Measurements from ENCODE around the gene PIAS1. TPM values are rescaled to one million over a fixed set of nuclear protein-coding genes. Genes with fewer than 3 reads are reported as not detected.

Gene PIAS1
- total and polyA plus RNA-seq, 2 donors (not counting 3 experiments of a cell fraction or from before 2014, with no cell fraction given): 23.7 to 24.2 TPM

DNA sequence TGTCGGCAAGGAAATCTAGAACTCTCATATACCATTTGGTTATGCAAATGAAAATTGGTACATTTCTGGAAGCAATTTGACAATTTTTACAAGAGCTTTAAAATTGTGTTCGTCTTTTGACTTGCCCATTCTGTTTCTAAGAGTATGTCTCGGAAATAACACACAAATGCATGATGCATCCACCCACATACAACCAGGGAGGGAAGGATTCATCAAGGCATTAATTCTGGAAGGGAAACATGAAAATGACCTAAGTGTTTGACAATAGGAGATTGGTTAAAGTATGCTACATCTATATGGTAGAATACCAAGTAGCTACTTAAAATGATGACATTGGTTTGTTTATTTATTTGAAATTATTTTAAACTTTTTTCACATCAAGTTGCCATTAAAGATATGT is 58.6 kb downstream of the PIAS1 start:
- H3K79me2 ChIP-seq (ENCODE audit: control insufficient read depth, insufficient read depth, low read length): peaks cover 55% of the 10 kb centered on the region
- DNase-seq (ENCODE audit: low read depth, low spot score): no peak
- dilution Hi-C loops (cut with MboI; ENCODE audit: extremely low pct_ligation_motif_present, low sequenced_read_pairs) (no loop called here), intact Hi-C loops (cut with micrococcal nuclease) (no loop called here)
- peaks cover 8% of the 10 kb centered on the region for H4K20me1 ChIP-seq (replicated peaks; ENCODE audit: control insufficient read depth, extremely low read depth, insufficient read depth, low read length)
- POLR2A ChIA-PET: no interaction called here
- no peak for FAIRE-seq
- TF ChIP-seq POLR2A (IDR thresholded peaks at IDR 0.05; ENCODE audit: low read depth, low read length): no peak
- no peak for TF ChIP-seq JUN (IDR thresholded peaks at IDR 0.05; ENCODE audit: borderline replicate concordance, insufficient read depth, insufficient read length, low read depth)
- no peak for TF ChIP-seq EZH2 (IDR thresholded peaks at IDR 0.05; ENCODE audit: borderline replicate concordance, low read depth, low read length, severe bottlenecking)
- TF ChIP-seq, protein P1, sequence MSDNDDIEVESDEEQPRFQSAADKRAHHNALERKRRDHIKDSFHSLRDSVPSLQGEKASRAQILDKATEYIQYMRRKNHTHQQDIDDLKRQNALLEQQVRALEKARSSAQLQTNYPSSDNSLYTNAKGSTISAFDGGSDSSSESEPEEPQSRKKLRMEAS (IDR thresholded peaks at IDR 0.05; ENCODE audit: insufficient read depth, insufficient read length): no peak
- no peak for TF ChIP-seq GATA2 (IDR thresholded peaks at IDR 0.05; ENCODE audit: insufficient read depth, insufficient read length, low read depth, low read length)
- TF ChIP-seq POLR2AphosphoS5 (IDR thresholded peaks at IDR 0.05; ENCODE audit: insufficient read depth, low read depth, low read length): no peak
- no peak for TF ChIP-seq MYC (IDR thresholded peaks at IDR 0.05; ENCODE audit: low read depth, low read length)
- TF ChIP-seq, protein P2, sequence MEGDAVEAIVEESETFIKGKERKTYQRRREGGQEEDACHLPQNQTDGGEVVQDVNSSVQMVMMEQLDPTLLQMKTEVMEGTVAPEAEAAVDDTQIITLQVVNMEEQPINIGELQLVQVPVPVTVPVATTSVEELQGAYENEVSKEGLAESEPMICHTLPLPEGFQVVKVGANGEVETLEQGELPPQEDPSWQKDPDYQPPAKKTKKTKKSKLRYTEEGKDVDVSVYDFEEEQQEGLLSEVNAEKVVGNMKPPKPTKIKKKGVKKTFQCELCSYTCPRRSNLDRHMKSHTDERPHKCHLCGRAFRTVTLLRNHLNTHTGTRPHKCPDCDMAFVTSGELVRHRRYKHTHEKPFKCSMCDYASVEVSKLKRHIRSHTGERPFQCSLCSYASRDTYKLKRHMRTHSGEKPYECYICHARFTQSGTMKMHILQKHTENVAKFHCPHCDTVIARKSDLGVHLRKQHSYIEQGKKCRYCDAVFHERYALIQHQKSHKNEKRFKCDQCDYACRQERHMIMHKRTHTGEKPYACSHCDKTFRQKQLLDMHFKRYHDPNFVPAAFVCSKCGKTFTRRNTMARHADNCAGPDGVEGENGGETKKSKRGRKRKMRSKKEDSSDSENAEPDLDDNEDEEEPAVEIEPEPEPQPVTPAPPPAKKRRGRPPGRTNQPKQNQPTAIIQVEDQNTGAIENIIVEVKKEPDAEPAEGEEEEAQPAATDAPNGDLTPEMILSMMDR (IDR thresholded peaks at IDR 0.05; ENCODE audit: extremely low read depth in 1 of 2, insufficient read depth in 1 of 2, low read depth in 1 of 2, low read length in 2 of 2): no peak
- no peak for TF ChIP-seq FOS (IDR thresholded peaks at IDR 0.05; ENCODE audit: borderline replicate concordance, insufficient read depth, low read length)
- no peaks in the 10 kb centered on the region for H3K36me3 ChIP-seq (ENCODE audit: control insufficient read depth in 2 of 2, extremely low read depth in 1 of 2, insufficient read depth in 2 of 2, low read length in 2 of 2)
- CTCF ChIA-PET: interaction anchor here (0.6 to 1.2 kb wide), 3 partner anchors 25 to 47 kb away, joined by 3 to 4 read pairs (median 3); no protein-coding TSS in a partner anchor
- no peaks in the 10 kb centered on the region for H3K27me3 ChIP-seq (ENCODE audit: control insufficient read depth in 2 of 2, insufficient read depth in 2 of 2, low read length in 2 of 2)
- no peak overlapping the region for H3K4me3 ChIP-seq (replicated peaks in 1 of 3; ENCODE audit: insufficient read depth in 1 of 3, low read depth in 1 of 3, low read length in 3 of 3)
- no peak overlapping the region for H3K9ac ChIP-seq (replicated peaks; ENCODE audit: extremely low read depth, insufficient read depth, low read length)
- peaks cover 7% of the 10 kb centered on the region for H3K4me1 ChIP-seq (ENCODE audit: control insufficient read depth, extremely low read depth, insufficient read depth, low read length)
- no peaks in the 10 kb centered on the region for H3K9me1 ChIP-seq (replicated peaks; ENCODE audit: control insufficient read depth, extremely low read depth, insufficient read depth, low read length)
- no peaks in the 10 kb centered on the region for H3K9me3 ChIP-seq (replicated peaks; ENCODE audit: control insufficient read depth, insufficient read depth, low read length)
- no TSS peak for BruUV-seq (replicated peaks)
- no peak overlapping the region for H2AFZ ChIP-seq (ENCODE audit: low read depth, low read length)
- no peak overlapping the region for H3K27ac ChIP-seq (ENCODE audit: insufficient read depth, low read depth, low read length)
- no peak overlapping the region for H3K4me2 ChIP-seq (ENCODE audit: insufficient read depth, low read length)

Data from endothelial cell of umbilical vein (primary cell).